Measurements from ENCODE around the gene CD151.

CD151 gene

DNA sequence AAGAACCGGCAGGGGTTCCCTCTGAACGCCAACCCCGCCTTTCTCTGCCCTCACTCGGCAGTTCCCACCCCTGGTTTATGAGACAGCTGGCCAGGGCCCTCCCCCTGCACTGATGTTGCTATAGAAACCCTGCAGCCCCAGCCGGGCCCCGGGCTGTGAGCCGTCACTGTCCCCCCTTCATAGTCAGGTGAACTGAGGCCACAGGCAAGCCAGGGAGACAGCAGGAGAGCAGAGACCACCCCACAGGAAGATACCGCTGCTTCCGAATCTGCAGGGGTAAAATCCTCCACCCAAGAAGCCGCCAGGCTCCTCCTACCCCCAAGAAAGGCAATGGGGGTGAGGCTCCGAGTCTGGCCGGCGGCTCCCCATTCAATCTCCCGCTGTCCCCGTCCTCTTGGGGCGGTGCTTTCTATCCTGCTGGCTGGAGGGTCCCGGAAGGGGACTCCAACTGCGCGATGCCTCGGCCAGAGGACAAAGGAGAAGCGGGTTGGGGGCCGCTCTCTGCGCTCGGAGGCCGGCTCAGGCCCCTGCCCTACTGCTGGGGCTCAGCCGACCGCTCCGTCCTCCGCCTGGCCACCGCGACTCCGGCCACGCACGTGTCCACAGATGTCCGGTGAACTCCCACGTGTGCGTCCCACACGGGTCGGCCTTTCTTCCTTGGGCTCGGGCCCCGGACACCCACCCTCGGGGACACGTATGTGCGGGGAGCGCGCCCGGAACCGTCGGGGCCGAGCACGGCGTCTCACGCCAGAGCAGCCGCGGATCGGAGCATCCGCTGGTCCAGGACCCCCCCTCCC is 35.3 kb upstream of the CD151 start:
- peak; percentile 60 for DNase-seq (ENCODE audit: low spot score)

DNA sequence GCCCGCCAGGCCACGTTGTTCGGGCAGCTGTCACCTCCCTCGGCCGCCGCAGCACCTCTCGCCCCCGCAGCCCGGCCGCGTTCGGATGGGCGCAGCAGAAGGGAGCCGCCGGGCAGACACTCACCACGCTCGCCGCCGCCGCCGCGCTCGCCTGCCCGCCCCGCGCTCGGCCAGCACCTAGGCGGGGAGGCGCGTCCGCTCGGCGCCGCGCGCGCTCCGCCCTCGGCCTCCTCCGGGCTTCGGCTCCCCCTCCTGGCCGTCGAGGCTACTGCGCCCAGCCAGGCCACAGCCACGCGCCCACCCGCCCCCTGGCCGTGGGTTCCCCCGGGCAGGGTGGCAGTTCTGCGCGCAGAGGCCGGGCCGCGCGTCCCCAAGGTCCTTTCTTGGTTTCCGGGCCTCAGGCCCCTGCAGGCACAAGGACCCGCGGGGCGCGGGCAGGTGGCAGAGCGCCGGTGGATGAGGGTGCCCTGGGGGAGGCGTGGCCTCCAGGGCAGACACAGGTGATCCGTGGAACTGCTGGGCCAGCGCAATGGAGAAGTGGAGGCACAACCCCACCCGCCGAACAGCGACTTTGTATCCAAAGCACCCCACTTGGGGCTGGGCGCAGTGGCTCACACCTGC is 34.5 kb upstream of the CD151 start, which contains the start of gene SLC25A22:
Gene SLC25A22, minus strand, starts transcription at position 189 of the 621 bp plus-strand sequence. CDS start 3,275 bp downstream, outside the sequence.
- DNase-seq (ENCODE audit: low spot score), result peak; percentile 69

DNA sequence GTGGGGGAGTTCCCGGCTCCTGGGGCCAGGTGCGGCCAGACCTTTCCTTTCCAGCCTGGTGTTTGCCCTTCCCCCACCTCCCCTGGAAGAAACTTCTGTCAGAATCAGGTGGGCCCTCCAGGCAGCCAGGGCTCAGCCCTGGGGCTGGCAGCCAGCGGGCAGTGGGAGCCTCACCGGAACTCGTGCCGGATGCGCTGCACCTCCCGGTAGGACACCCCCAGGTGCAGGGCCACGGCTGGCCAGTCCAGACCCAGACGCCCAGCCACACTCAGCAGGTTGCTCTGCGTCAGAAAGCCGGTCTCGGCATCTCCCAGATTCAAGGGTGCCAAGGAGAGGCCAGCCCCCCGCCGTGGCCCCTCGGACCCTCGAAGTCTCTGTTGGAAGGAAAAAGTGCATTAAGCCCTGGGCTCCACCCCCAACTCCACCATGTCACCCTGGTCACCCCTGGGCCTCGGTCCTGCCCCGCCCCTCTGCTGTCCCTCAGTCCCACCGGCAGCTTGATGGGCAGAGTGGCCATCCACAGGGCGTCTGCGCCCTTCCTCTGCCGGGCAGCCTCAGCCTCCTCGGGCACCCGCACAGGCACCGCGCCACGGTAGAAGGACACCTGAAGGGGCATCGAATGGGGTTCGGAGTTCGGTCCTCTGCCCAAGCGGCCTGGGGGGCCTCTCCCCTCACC is 33.0 kb upstream of the CD151 start:
- no peak for DNase-seq (ENCODE audit: low spot score)

DNA sequence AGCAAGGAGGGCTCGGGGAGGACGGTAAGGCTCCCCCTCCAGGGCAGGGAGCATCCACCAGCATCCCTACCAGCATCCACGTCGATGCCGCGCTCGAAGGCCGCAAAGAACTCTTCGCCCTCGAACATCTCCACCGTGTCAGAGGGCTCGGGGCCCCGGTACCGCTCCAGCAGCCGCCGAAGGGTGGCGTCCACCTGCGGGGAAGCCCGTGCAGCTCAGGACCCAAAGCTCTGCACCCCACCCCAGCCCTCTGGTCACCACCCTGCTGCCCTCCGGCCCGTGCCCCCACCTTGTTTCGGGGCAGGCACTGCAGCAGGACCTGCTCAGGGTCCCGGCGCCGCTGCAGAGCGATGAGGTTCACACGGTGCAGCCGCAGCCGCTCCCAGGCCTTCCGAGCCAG is 32.3 kb upstream of the CD151 start:
- DNase-seq (ENCODE audit: low spot score), result no peak

DNA sequence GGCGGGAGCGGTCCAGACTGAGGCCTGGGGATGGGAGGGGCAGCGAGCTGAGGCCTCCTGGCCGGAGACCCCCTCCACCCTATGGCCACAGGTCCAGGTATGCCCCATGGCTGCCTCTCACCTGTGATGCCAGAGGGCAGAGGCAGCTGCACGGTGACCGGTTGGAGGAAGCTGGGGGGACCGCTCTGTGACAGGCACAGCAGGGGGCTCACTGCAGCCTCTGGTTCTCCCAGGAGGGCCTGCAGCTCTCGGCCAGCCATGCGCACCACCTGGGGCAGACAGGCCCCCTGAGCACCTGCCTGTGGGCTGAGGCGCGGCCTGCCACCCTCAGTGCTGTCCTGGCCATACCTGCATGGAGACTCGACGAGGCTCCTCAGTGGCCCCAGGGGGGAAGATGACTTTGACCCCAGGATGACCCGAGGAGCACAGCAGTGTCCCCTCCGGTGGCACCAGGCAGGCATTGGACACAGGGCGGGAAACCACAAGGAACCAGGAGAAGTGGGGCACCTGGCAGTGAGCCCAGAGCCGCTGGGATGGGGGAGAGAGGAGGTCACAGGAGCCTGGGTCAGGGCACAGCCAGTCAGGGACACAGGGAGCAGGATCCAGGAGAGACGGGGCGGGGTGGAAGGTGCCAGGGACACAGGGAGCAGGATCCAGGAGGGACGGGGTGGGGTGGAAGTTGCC is 31.5 kb upstream of the CD151 start:
- DNase-seq (ENCODE audit: low spot score), result no peak

DNA sequence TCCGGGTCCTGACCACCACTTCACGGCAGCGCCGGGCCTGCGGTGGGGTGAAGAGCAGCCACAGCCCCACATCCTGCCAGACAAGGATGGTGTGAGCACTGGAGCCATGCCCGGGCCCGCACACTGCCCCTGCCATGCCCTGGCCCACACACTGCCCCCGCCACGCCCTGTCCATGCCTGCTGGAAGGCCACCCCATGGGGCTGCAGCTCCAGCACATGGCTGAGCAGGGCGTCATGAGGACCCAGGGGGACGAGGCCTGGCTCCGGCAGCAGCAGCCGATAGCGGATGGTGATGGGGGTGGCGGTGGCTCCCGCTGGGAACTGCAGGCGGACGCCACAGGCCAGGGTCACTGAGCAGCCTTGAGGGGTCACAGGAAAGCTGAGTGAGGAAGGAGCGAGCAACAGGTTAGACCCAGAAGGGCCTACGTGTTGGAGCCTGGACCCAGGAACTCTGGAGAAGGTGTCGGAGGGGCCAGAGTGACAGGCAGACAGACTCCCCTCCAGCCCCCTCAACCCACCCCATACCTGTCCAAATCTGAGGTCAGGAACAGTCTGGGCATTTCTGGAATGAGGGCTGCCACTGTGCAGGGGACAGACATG is 30.6 kb upstream of the CD151 start:
- DNase-seq (ENCODE audit: low spot score), result no peak

DNA sequence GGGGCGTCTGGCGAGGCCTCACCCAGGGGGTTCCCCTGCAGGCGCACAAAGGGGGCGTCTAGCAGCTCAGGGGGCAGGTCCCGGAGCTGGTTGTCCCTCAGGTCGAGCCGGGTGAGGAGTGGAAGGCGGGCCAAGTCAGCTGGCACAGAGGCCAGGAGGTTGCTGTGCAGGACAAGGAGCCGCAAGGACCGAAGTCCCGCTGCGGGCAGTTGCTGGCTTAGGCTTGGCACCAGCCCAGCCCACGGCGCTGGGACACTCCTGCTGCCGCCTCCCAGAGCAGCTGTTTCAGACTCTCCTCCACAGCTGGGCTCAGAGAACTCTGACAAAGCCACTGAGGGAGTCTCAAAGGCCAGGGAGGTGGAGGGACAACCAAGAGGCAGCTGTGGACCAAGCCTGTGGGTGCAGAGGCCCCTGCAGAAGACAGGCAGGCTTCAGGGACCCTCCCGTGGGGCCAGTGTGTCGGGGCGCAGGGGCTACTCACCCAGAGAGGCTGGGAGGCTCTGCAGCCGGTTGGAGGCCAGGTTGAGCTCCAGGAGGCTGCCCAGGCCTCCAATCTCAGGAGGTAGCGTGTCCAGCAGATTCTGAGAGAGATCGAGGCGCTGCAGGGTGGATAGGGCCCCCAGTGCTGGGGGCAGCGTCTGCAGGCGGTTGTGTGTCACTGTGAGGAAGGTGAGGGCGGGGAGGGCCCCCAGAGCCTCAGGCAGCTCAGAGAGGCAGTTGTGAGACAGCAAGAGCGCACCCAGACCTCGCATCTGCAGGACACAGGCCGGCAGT is 29.9 kb upstream of the CD151 start:
- DNase-seq (ENCODE audit: low spot score), result no peak

DNA sequence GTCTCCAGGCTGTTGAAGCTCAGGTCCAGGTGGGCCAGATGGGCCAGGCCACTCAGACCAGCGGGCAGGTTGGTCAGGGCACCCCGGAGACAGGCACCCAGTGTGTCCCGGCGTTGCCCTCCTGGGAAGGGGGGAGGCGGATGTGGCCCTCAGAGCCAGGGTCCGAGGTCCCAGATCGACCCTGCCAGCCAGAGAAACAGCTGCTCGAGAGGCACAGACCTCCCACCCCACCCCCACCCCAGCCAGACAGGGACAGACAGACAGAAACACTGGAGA is 29.3 kb upstream of the CD151 start:
- DNase-seq (ENCODE audit: low spot score), result no peak

DNA sequence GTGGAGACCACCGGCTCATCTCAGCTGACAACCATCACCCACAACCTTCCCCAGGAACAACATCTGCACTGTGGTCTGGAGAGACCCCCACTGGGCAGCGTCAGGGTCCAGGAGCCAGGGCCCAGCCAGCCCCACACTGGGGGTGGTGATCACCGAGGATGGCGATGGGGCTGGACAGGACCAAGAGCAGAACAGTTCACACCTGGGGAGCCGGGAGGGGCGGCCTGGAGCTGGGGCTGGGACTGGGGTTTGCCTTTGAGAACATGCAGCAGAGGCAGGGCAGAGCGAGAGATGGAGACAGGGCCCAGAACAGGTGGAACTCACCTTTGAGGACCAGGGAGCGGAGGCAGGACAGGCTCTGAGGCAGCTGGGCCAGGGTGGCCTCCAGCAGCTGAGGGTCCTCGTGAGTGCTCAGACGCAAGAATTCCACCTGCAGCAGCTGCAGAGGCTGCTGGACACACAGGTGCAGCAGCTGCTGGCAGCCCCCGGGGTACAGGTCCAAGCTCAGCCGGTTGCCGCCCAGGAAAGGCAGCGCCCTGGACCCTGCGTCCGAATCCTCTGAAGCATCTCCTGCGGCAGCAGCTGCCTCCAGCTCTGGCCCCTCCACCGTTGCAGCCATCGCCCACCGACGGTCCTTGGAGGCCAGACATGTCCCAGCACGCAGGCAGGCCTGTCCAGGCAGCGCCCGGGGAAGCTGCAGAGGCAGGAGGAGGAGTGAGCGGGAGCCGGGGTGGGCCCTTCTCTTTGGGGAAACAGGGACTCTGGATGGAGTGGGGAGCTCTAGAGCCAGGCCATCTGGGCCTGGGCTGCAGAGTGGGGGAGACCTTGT is 28.8 kb upstream of the CD151 start:
- DNase-seq (ENCODE audit: low spot score), result no peak

DNA sequence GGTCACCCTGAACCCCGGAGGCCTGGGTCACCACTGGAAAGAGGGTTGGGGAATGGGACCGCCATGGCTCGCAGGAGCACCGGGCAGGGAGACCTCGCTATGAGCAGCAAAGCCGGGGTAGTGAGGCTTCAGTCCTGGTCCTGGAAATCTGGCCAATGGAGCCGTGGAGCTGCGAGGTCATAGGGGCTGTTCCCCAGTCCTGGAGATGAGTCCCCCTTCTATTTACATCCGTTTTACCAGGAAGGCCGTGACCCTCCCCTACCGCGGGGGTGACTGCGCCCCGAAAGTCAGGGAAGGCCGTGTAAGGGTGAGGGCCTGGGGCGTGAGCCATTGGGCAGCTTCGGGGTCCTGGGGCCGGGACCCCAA is 28.2 kb upstream of the CD151 start:
- DNase-seq (ENCODE audit: low spot score), result no peak

DNA sequence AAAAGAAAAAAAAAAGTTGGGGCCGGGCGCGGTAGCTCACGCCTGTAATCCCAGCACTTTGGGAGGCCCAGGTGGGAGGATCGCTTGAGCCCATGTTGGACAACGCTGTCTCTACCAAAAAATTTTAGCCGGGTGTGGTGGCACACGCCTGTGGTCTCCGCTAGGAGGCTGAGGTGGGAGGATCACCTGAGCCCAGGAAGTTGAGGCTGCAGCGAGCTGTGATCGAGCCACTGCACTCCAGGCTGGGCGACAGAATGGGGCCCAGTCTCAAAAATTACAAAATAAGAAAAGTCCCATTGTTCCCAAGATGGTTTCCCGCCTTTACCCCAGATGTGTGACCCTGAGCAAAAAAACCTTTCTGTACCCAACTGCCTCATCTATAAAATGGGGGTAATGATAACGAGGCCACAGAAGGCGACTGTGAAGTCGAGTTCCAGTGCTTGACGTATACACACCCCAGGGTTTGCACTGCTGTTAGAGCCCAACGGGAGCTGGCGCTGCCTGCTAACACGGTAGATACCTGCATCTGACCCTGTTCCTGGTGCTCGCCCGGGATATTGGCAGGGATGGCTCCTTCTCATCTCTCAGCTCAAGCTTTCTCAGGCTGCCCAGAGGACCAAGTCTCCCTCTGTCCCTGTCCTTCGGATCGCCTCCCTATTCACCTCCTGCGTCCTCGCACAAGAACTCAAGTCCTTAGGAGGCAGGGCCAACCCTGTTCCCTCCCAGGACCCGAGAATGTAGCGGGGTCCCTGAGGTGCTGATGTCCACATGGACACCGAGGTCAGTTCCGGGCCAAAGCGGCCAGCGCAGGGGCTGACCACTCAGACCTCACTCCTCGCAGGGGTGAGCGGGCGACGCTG is 24.1 kb upstream of the CD151 start:
- no peak for DNase-seq (ENCODE audit: low spot score)

DNA sequence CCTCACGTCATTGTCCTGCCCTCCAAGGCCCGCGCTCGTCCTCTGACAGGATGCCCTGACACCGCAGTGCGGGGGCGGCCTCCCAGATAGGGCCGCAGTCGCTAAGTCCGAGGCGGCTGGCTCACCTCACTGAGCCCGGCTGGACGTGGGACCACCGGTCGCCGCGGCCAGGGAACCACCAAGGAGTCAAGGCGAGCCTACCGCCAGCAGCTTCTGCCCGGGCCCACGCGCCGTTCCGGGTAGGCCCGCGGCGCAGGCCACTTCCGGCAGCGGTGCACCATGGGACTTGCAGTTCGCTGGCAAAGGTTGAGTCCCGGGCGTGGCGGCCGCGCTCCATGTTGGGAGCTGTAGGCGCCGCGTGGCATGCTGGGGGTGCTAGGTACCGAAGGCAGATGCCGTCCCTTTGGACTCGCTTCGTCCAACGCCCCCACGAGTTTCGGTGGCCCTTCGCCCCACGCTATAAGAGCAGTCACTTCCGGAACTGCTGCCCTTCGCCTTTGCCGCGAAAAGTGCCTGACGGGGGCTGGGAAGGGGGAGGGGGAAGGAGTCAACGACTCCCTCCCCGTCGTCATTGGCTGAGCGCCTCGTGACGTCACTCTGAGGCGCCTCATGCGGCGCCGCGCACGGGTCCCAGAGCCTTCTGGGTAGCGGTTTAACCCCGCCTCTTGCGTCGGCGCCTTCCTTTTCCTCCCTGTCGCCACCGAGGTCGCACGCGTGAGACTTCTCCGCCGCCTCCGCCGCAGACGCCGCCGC is 23.3 kb upstream of the CD151 start, which contains the start of gene RPLP2:
Gene RPLP2, plus strand, starts transcription at position 681 of the 753 bp plus-strand sequence. CDS start 268 bp downstream, outside the sequence.
- peak; percentile 96 for DNase-seq (ENCODE audit: low spot score)

DNA sequence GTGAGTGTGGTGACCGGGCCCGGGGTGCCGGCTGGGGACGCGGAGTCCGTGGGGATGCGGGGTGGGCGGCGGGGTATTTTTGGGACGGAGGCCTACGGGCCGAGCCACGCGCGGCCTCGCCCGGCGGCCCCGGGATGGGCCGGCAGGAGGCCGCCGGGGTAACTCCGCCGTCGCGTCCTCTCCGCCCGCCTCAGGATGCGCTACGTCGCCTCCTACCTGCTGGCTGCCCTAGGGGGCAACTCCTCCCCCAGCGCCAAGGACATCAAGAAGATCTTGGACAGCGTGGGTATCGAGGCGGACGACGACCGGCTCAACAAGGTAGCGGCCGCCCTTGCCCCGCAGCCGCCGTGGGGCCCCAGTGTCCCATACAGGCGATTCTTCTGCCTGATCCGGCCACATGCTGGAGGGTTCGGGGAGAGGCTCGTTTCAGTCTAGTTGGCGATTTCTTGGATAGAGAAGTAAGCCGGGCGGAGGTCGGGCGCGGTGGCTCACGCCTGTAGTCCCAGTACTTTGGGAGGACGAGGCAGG is 22.6 kb upstream of the CD151 start:
- no peak for DNase-seq (ENCODE audit: low spot score)

DNA sequence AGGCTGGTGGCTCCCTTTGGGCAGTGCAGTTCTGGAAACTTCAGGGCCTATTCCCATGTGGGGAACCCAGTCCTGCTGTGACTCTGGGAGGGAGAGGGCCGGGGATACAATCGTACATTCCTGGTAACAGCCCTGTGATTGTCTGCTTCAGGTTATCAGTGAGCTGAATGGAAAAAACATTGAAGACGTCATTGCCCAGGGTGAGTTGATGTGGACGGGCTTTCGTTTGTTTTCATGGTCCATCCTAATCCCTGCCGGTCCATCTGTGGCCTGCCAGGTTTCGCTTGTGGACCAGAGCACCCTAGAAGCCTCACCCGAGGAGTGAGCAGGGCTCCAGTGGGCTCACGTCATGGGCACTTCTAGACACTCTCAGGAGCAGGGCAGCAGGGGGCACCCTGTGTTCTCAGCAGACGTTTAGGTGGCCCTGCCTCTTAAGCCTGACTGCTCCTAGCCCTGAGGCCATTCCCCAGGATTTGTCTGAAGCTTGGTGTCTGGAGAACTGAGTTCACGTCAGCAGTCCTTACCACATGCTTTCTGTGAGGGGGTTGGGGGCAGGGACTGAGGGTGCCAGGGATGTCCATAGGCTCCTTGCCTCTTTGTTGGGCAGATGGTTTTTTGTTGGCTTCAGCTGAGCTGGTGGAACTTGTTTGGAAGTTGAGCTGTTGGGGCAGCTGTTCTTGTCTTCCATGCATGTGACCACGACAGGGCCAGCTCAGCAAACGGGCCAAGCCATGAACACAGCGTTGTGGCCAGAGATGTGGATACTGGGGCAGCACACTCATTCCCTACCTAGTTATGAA is 21.1 kb upstream of the CD151 start:
- DNase-seq (ENCODE audit: low spot score), result no peak

DNA sequence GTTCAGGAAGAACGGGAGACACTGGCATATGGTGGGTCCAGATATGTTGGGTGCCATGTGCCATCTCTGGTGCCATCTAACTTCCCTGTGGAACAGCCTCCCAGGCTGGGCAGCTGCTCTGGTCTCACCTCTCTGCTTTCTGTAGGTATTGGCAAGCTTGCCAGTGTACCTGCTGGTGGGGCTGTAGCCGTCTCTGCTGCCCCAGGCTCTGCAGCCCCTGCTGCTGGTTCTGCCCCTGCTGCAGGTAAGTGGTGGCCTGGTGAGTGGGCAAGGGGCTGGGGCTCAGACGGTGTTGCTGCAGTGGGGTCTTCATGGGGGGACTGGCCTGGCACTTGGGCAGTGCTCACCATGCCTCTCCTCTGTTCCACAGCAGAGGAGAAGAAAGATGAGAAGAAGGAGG is 20.4 kb upstream of the CD151 start:
- DNase-seq (ENCODE audit: low spot score), result no peak

DNA sequence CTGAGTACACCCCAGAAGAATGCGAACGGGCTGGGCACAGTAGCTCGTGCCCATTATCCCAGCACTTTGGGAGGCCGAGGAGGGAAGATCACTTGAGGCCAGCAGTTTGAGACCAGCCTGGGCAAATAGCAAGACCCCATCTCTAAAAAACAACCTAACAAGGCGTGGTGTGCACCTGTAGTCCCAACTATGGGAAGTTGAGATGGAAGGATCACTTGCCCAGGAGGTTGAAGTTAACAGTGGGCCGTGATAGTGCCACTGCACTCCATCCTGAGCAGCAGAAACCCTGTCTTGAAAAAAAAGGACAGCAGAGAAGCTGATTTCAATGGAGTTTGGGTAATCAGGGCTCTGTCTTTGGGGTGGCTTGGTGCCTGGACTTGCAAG is 19.7 kb upstream of the CD151 start:
- DNase-seq (ENCODE audit: low spot score), result no peak

DNA sequence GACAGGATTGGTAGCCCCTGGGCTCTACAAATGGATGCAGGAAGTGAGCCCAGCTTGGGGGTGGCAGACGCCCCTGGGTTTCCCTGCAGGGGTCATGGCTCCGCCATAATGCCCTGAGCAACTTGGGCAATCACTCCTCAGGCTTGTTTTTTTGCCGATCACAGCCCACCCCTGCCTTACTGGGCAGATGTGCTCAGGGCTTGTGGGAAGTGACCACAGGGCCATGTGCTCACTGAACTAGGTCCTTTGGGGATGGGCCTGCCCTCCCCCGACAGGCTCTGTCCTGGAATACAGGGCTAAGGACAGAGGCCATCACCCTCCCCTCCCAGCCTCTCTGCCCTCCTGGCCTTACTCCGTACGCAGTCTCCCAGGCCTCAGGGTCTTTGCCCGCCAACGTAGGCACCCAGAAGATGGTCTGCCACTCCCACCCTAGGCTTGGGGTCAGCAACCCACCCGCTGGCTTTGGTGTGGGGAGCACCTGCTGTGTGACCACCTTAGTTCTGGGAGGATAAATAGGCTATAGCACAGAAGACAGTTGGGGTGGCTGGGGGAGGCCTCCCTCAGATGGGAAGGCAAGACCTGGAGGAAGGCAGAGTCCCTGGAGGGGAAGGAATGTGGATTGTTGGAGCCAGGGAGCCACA is 19.2 kb upstream of the CD151 start:
- no peak for DNase-seq (ENCODE audit: low spot score)
